T-helper 9 cell (primary cell): ENCODE results near the gene MEF2D.
A peak's percentile ranks its signal among the peaks of the same experiment; 100 is the strongest.

Experiments used
- DNase-seq: peaks from one replicate; pipeline ENCODE4 v3.0.0-alpha.2; 2020

Gene MEF2D

GRCh38 chr1:156523801-156524480 lies 23.4 kb upstream of the MEF2D start:
- DNase-seq = no peak

- no peak for DNase-seq
Observed at GRCh38 chr1:156522443-156522970, 21.9 kb upstream of the MEF2D start.

- no peak for DNase-seq
Observed at GRCh38 chr1:156517748-156518147, 17.2 kb upstream of the MEF2D start.

- DNase-seq = no peak
Observed at GRCh38 chr1:156516821-156517220, 16.2 kb upstream of the MEF2D start.

GRCh38 chr1:156515956-156516355 lies 15.4 kb upstream of the MEF2D start:
- DNase-seq = no peak

GRCh38 chr1:156513185-156513584 lies 12.6 kb upstream of the MEF2D start:
- DNase-seq = no peak

GRCh38 chr1:156511644-156512043 lies 11.1 kb upstream of the MEF2D start:
- no peak for DNase-seq

GRCh38 chr1:156510709-156511108 lies 10.1 kb upstream of the MEF2D start:
- DNase-seq = no peak

- DNase-seq = no peak
Observed at GRCh38 chr1:156509424-156510034, 9.0 kb upstream of the MEF2D start.

GRCh38 chr1:156508955-156509234 lies 8.3 kb upstream of the MEF2D start:
- no peak for DNase-seq

GRCh38 chr1:156508205-156508954 lies 7.8 kb upstream of the MEF2D start:
- no peak for DNase-seq

- no peak for DNase-seq
Observed at GRCh38 chr1:156506450-156506849, 5.9 kb upstream of the MEF2D start.

GRCh38 chr1:156505679-156506298 lies 5.2 kb upstream of the MEF2D start:
- DNase-seq = no peak

- DNase-seq = peak; percentile 98
Observed at GRCh38 chr1:156504821-156505678, 4.5 kb upstream of the MEF2D start.

GRCh38 chr1:156504438-156504813 lies 3.9 kb upstream of the MEF2D start:
- no peak for DNase-seq

- DNase-seq = no peak
Observed at GRCh38 chr1:156503698-156504437, 3.3 kb upstream of the MEF2D start.

- no peak for DNase-seq
Observed at GRCh38 chr1:156502894-156503697, 2.5 kb upstream of the MEF2D start.

- no peak for DNase-seq
Observed at GRCh38 chr1:156502391-156502893, 1.9 kb upstream of the MEF2D start.

GRCh38 chr1:156500793-156501506 lies 375 bp upstream of the MEF2D start:
- peak; percentile 98 for DNase-seq
